RWPE2 (cell line): Measurements from ENCODE around the gene PPP2R2B.

Experiments used
- ATAC-seq: fragments of 200-7000 bp; cut with Tn5 transposase; 3 replicates; pipeline ENCODE4 v1.9.1; 2021; ENCODE audit warnings: low read depth
- DNase-seq: peaks from one replicate; pipeline ENCODE4 v3.0.0-alpha.2; 2020; ENCODE audit warnings: low spot score
- H3K27ac ChIP-seq: fragments of 450-650 bp; 2 replicates; pipeline ENCODE4 v1.5.1; 2017; ENCODE audit warnings: mild to moderate bottlenecking; ENCODE audit not compliant: poor library complexity, severe bottlenecking
- H3K27me3 ChIP-seq: fragments of 250-450 bp; sonication (Bioruptor Pico); 2 replicates; pipeline ENCODE4 v1.5.1; 2021; ENCODE audit warnings: mild to moderate bottlenecking, moderate library complexity; ENCODE audit not compliant: insufficient read depth, poor library complexity, severe bottlenecking
- H3K36me3 ChIP-seq: fragments of 250-450 bp; sonication (Bioruptor Pico); 2 replicates; pipeline ENCODE4 v1.5.1; 2020; ENCODE audit warnings: low read depth, mild to moderate bottlenecking, moderate library complexity
- H3K4me1 ChIP-seq: fragments of 250-450 bp; sonication (Bioruptor Pico); 2 replicates; pipeline ENCODE4 v1.5.1; 2021; ENCODE audit warnings: mild to moderate bottlenecking, moderate library complexity; ENCODE audit not compliant: insufficient read depth, poor library complexity, severe bottlenecking
- H3K4me3 ChIP-seq: fragments of 250-450 bp; sonication (Bioruptor Pico); 2 replicates; pipeline ENCODE4 v1.5.1; 2021; ENCODE audit warnings: mild to moderate bottlenecking, moderate library complexity; ENCODE audit not compliant: severe bottlenecking
- H3K9me3 ChIP-seq: fragments of 250-450 bp; sonication (Bioruptor Pico); 2 replicates; pipeline ENCODE4 v1.5.1; 2021; ENCODE audit warnings: mild to moderate bottlenecking, moderate library complexity; ENCODE audit not compliant: severe bottlenecking
- CTCF ChIP-seq: fragments of 450-650 bp; IDR thresholded peaks from one replicate; pipeline ENCODE4 v1.5.1; 2017; ENCODE audit warnings: mild to moderate bottlenecking, moderate library complexity; ENCODE audit not compliant: poor library complexity, severe bottlenecking

The PPP2R2B gene

GRCh38 chr5:146717951-146718350 is 160.6 kb downstream of the PPP2R2B start:
- H3K4me1 ChIP-seq, result peaks cover 21% of the 10 kb centered on the region
- H3K9me3 ChIP-seq, result no peaks in the 10 kb centered on the region
- ATAC-seq, result no peak
- H3K36me3 ChIP-seq, result no peaks in the 10 kb centered on the region
- no peak for DNase-seq
- no peaks in the 10 kb centered on the region for H3K27me3 ChIP-seq
- no peak overlapping the region for H3K4me3 ChIP-seq
- peak overlapping the region; percentile 3 for H3K27ac ChIP-seq
- no peak for TF ChIP-seq CTCF

GRCh38 chr5:146716636-146717035 is 161.9 kb downstream of the PPP2R2B start:
- no peak for TF ChIP-seq CTCF

GRCh38 chr5:146710348-146710747 is 168.2 kb downstream of the PPP2R2B start:
- H3K9me3 ChIP-seq, result no peaks in the 10 kb centered on the region
- H3K27ac ChIP-seq, result peak overlapping the region; percentile 51
- no peak overlapping the region for H3K4me3 ChIP-seq
- no peaks in the 10 kb centered on the region for H3K27me3 ChIP-seq
- no peak for TF ChIP-seq CTCF
- DNase-seq, result no peak
- no peaks in the 10 kb centered on the region for H3K36me3 ChIP-seq
- peak; percentile 82 for ATAC-seq
- peaks cover 12% of the 10 kb centered on the region for H3K4me1 ChIP-seq

More at GRCh38 chr5:146716636-146717035, 161.9 kb downstream of the PPP2R2B start:
- H3K9me3 ChIP-seq, result no peaks in the 10 kb centered on the region
- no peaks in the 10 kb centered on the region for H3K27me3 ChIP-seq
- peaks cover 17% of the 10 kb centered on the region for H3K4me1 ChIP-seq
- H3K36me3 ChIP-seq, result no peaks in the 10 kb centered on the region
- no peak overlapping the region for H3K27ac ChIP-seq
- ATAC-seq, result no peak
- H3K4me3 ChIP-seq, result no peak overlapping the region
- no peak for DNase-seq

- H3K4me3 ChIP-seq, result no peak overlapping the region
- no peak for TF ChIP-seq CTCF
Observed at GRCh38 chr5:146707316-146707715, 171.2 kb downstream of the PPP2R2B start.

GRCh38 chr5:146706321-146706972 is 172.1 kb downstream of the PPP2R2B start:
- ATAC-seq, result no peak
- TF ChIP-seq CTCF, result no peak
- H3K4me3 ChIP-seq, result no peak overlapping the region

More at GRCh38 chr5:146707316-146707715, 171.2 kb downstream of the PPP2R2B start:
- no peaks in the 10 kb centered on the region for H3K36me3 ChIP-seq
- no peak for DNase-seq
- H3K9me3 ChIP-seq, result no peaks in the 10 kb centered on the region
- ATAC-seq, result no peak
- H3K27ac ChIP-seq, result no peak overlapping the region
- no peaks in the 10 kb centered on the region for H3K27me3 ChIP-seq
- peaks cover 37% of the 10 kb centered on the region for H3K4me1 ChIP-seq

More at GRCh38 chr5:146706321-146706972, 172.1 kb downstream of the PPP2R2B start:
- Histone ChIP-seq H3K27ac (no peak overlapping the region), H3K4me1 (peaks cover 37% of the 10 kb centered on the region), H3K27me3 (no peaks in the 10 kb centered on the region), H3K9me3 (no peaks in the 10 kb centered on the region), H3K36me3 (no peaks in the 10 kb centered on the region)
- peak; percentile 60 for DNase-seq
